D341Med (cell line): ENCODE results near the gene TMEM179.
"Not testable (repeated sequence)": the region's sequence is repeated elsewhere in the genome, so short reads cannot be mapped to it uniquely, and the experiment has no call there.

Source experiments
- DNase-seq: peaks from one replicate; pipeline ENCODE4 v3.0.0; 2012; ENCODE audit warnings: low spot score

Gene TMEM179

GRCh38 chr14:104637546-104638003 is 33.0 kb upstream of the TMEM179 start:
- DNase-seq = no peak

GRCh38 chr14:104636846-104637545 is 32.4 kb upstream of the TMEM179 start:
- not testable (repeated sequence) for DNase-seq

GRCh38 chr14:104636131-104636530 is 31.6 kb upstream of the TMEM179 start:
- no peak for DNase-seq

- DNase-seq = no peak
These were observed 31.1 kb upstream of the TMEM179 start for GRCh38 chr14:104635717-104636116.

- DNase-seq = no peak
These were observed 30.5 kb upstream of the TMEM179 start for GRCh38 chr14:104634886-104635570.

- DNase-seq = no peak
These were observed 29.7 kb upstream of the TMEM179 start for GRCh38 chr14:104634138-104634760.

GRCh38 chr14:104633276-104634137 is 28.9 kb upstream of the TMEM179 start:
- DNase-seq = no peak

- DNase-seq = no peak
These were observed 28.2 kb upstream of the TMEM179 start for GRCh38 chr14:104632781-104633180.

GRCh38 chr14:104624939-104625338 is 20.4 kb upstream of the TMEM179 start:
- DNase-seq = no peak

GRCh38 chr14:104614126-104614812 is 9.7 kb upstream of the TMEM179 start:
- DNase-seq = no peak

- DNase-seq = no peak
These were observed 7.3 kb upstream of the TMEM179 start for GRCh38 chr14:104611881-104612280.

- DNase-seq = no peak
These were observed 6.3 kb upstream of the TMEM179 start for GRCh38 chr14:104610749-104611310.

GRCh38 chr14:104609666-104610065 is 5.1 kb upstream of the TMEM179 start:
- DNase-seq = no peak

GRCh38 chr14:104603711-104604401 is 716 bp downstream of the TMEM179 start:
- DNase-seq = no peak

- no peak for DNase-seq
These were observed 1.6 kb downstream of the TMEM179 start for GRCh38 chr14:104602933-104603325.

- DNase-seq = no peak
These were observed 2.1 kb downstream of the TMEM179 start for GRCh38 chr14:104602315-104602932.

- no peak for DNase-seq
These were observed 2.8 kb downstream of the TMEM179 start for GRCh38 chr14:104601786-104602185.

GRCh38 chr14:104600805-104601204 is 3.8 kb downstream of the TMEM179 start:
- no peak for DNase-seq

- DNase-seq = no peak
These were observed 4.4 kb downstream of the TMEM179 start for GRCh38 chr14:104600141-104600643.

GRCh38 chr14:104599446-104599845 is 5.1 kb downstream of the TMEM179 start:
- no peak for DNase-seq
